Measurements from ENCODE around the gene DCDC1. TPM values are rescaled to one million over a fixed set of nuclear protein-coding genes. Genes with fewer than 3 reads are reported as not detected.

DCDC1 gene
- not detected for total RNA-seq

GRCh38 chr11:31369348-31370329 is at the start of gene DCDC1, which contains the start of gene DNAJC24:
DCDC1 (minus strand) TSS chr11:31369739; CDS start chr11:31328280, 41,459 bp downstream.
DNAJC24 (plus strand) TSS chr11:31369860; CDS start chr11:31370749, 889 bp downstream.
- Histone ChIP-seq H3K9me3 (ENCODE audit: control insufficient read depth in 3 of 3, low read length in 3 of 3) (no peaks in the 10 kb centered on the region), H3K27ac (ENCODE audit: low read depth, low read length) (peak within 1 kb of the TSS; percentile 66), H3K36me3 (ENCODE audit: control insufficient read depth in 3 of 3, insufficient read depth in 3 of 3, low read length in 3 of 3) (peaks cover 0 to 4% (median 0%) of the 10 kb centered on the region in 3 donors), H3K4me1 (ENCODE audit: control insufficient read depth in 3 of 3, insufficient read depth in 3 of 3, low read length in 3 of 3) (peaks cover 6 to 7% (median 7%) of the 10 kb centered on the region in 3 donors), H3K4me3 (ENCODE audit: low read length in 3 of 3) (peak within 1 kb of the TSS; percentile 81 to 97 (median 91)), H3K9ac (ENCODE audit: low read depth in 1 of 3, low read length in 3 of 3) (peak within 1 kb of the TSS; percentile 88 to 93 (median 90)), H3K27me3 (ENCODE audit: control insufficient read depth in 3 of 3, insufficient read depth in 3 of 3, low read length in 3 of 3) (no peaks in the 10 kb centered on the region)

- Histone ChIP-seq H3K9ac (ENCODE audit: low read depth in 1 of 3, low read length in 3 of 3) (no peak overlapping the region), H3K27me3 (ENCODE audit: control insufficient read depth in 3 of 3, insufficient read depth in 3 of 3, low read length in 3 of 3) (no peaks in the 10 kb centered on the region), H3K4me1 (ENCODE audit: control insufficient read depth in 3 of 3, insufficient read depth in 3 of 3, low read length in 3 of 3) (no peaks in the 10 kb centered on the region), H3K36me3 (ENCODE audit: control insufficient read depth in 3 of 3, insufficient read depth in 3 of 3, low read length in 3 of 3) (no peaks in the 10 kb centered on the region), H3K4me3 (ENCODE audit: low read length in 3 of 3) (no peak overlapping the region), H3K27ac (ENCODE audit: low read depth, low read length) (no peak overlapping the region), H3K9me3 (ENCODE audit: control insufficient read depth in 3 of 3, low read length in 3 of 3) (no peaks in the 10 kb centered on the region)
Measured at GRCh38 chr11:31419138-31419537, 49.6 kb upstream of the DCDC1 start.

DNA sequence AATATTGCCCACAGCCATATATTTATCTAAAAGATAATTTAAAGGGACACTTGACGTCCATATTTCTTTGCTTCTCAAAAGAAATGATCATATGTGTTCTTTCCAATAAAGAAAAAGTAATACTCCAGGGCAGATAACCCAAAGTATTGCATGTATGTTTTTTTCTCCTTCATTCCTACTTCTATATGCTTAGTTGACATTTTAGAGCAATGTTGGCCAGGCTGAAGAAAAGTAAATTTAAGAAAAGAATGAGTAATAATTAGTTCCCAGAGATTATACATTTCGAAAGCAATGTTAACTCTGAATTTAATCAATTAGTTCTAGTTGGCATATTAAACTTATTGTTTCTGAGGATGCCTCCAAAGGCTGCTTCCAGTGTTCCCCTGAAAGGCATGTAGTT is 48.3 kb upstream of the DCDC1 start:
- no peak overlapping the region for H3K4me3 ChIP-seq (ENCODE audit: low read length in 3 of 3)
- H3K36me3 ChIP-seq (ENCODE audit: control insufficient read depth in 3 of 3, insufficient read depth in 3 of 3, low read length in 3 of 3) = no peaks in the 10 kb centered on the region
- no peaks in the 10 kb centered on the region for H3K9me3 ChIP-seq (ENCODE audit: control insufficient read depth in 3 of 3, low read length in 3 of 3)
- H3K27ac ChIP-seq (ENCODE audit: low read depth, low read length) = no peak overlapping the region
- H3K9ac ChIP-seq (ENCODE audit: low read depth in 1 of 3, low read length in 3 of 3) = no peak overlapping the region
- no peaks in the 10 kb centered on the region for H3K4me1 ChIP-seq (ENCODE audit: control insufficient read depth in 3 of 3, insufficient read depth in 3 of 3, low read length in 3 of 3)
- no peaks in the 10 kb centered on the region for H3K27me3 ChIP-seq (ENCODE audit: control insufficient read depth in 3 of 3, insufficient read depth in 3 of 3, low read length in 3 of 3)

DNA sequence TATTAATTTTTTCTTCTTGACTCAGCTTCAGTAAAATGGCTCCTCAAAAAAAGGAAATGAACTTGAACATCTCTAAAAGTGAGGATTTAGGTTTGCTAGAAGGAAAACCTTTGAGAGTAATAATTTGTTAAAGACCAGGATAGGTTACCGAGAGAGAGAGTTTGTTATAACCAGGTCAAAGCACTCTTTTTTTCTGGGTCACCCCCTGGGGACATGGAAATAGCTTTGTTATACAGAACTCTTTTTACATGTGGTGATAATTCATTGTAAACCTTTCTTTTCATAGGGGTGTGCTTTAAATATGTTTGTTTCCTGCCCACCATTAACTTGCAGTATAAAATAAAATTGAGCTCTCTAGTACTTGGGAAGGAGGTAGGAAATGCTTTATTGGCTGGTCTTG is 47.8 kb upstream of the DCDC1 start:
- H3K27ac ChIP-seq (ENCODE audit: low read depth, low read length) = no peak overlapping the region
- H3K9ac ChIP-seq (ENCODE audit: low read depth in 1 of 3, low read length in 3 of 3) = no peak overlapping the region
- no peak overlapping the region for H3K4me3 ChIP-seq (ENCODE audit: low read length in 3 of 3)
- no peaks in the 10 kb centered on the region for H3K4me1 ChIP-seq (ENCODE audit: control insufficient read depth in 3 of 3, insufficient read depth in 3 of 3, low read length in 3 of 3)
- H3K27me3 ChIP-seq (ENCODE audit: control insufficient read depth in 3 of 3, insufficient read depth in 3 of 3, low read length in 3 of 3) = no peaks in the 10 kb centered on the region
- no peaks in the 10 kb centered on the region for H3K36me3 ChIP-seq (ENCODE audit: control insufficient read depth in 3 of 3, insufficient read depth in 3 of 3, low read length in 3 of 3)
- no peaks in the 10 kb centered on the region for H3K9me3 ChIP-seq (ENCODE audit: control insufficient read depth in 3 of 3, low read length in 3 of 3)

DNA sequence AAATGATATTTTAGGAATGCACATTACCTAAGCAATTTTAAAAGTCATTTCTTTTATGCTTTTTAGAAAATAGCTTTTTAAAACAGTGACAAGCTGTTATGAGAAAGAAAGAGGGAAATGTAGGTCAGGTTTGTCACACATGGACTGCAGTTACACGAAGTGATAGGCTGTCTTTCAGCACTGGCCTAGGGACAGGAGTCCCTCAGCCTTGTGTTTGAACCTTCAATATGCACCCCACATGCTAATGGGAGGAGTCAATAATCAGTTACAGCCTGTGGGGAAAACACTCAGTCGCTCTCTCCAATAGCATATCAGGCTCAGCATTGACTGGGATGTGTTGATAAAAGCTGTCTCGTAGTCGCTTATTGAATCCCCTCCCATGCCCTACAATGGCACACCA is 45.9 kb upstream of the DCDC1 start:
- Histone ChIP-seq H3K27ac (ENCODE audit: low read depth, low read length) (no peak overlapping the region), H3K36me3 (ENCODE audit: control insufficient read depth in 3 of 3, insufficient read depth in 3 of 3, low read length in 3 of 3) (no peaks in the 10 kb centered on the region), H3K4me1 (ENCODE audit: control insufficient read depth in 3 of 3, insufficient read depth in 3 of 3, low read length in 3 of 3) (no peaks in the 10 kb centered on the region), H3K27me3 (ENCODE audit: control insufficient read depth in 3 of 3, insufficient read depth in 3 of 3, low read length in 3 of 3) (no peaks in the 10 kb centered on the region), H3K9ac (ENCODE audit: low read depth in 1 of 3, low read length in 3 of 3) (no peak overlapping the region), H3K4me3 (ENCODE audit: low read length in 3 of 3) (no peak overlapping the region), H3K9me3 (ENCODE audit: control insufficient read depth in 3 of 3, low read length in 3 of 3) (no peaks in the 10 kb centered on the region)

GRCh38 chr11:31414338-31414737 is 44.8 kb upstream of the DCDC1 start:
- Histone ChIP-seq H3K4me1 (ENCODE audit: control insufficient read depth in 3 of 3, insufficient read depth in 3 of 3, low read length in 3 of 3) (no peaks in the 10 kb centered on the region), H3K9me3 (ENCODE audit: control insufficient read depth in 3 of 3, low read length in 3 of 3) (no peaks in the 10 kb centered on the region), H3K36me3 (ENCODE audit: control insufficient read depth in 3 of 3, insufficient read depth in 3 of 3, low read length in 3 of 3) (no peaks in the 10 kb centered on the region), H3K27ac (ENCODE audit: low read depth, low read length) (no peak overlapping the region), H3K4me3 (ENCODE audit: low read length in 3 of 3) (no peak overlapping the region), H3K27me3 (ENCODE audit: control insufficient read depth in 3 of 3, insufficient read depth in 3 of 3, low read length in 3 of 3) (no peaks in the 10 kb centered on the region), H3K9ac (ENCODE audit: low read depth in 1 of 3, low read length in 3 of 3) (no peak overlapping the region)

DNA sequence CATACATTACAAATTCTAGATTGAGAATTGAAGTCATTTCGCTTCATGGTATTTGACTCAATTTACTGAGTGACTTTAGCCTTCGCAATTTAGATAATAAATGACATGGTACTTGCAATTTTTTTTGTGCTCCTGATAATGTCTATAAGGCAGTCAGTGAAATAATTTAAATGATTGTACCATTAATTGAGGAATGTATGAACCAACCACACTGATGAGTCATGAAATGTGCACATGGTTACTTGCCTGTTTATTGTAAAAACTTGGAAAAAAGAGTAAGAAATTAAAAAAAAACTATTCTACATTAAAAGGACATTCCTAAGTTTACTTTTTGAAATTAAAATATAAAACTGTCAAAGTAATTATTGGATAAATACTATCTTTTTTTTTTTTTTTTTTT is 43.4 kb upstream of the DCDC1 start:
- Histone ChIP-seq H3K27me3 (ENCODE audit: control insufficient read depth in 3 of 3, insufficient read depth in 3 of 3, low read length in 3 of 3) (no peaks in the 10 kb centered on the region), H3K36me3 (ENCODE audit: control insufficient read depth in 3 of 3, insufficient read depth in 3 of 3, low read length in 3 of 3) (no peaks in the 10 kb centered on the region), H3K4me1 (ENCODE audit: control insufficient read depth in 3 of 3, insufficient read depth in 3 of 3, low read length in 3 of 3) (no peaks in the 10 kb centered on the region), H3K4me3 (ENCODE audit: low read length in 3 of 3) (no peak overlapping the region), H3K9me3 (ENCODE audit: control insufficient read depth in 3 of 3, low read length in 3 of 3) (no peaks in the 10 kb centered on the region), H3K9ac (ENCODE audit: low read depth in 1 of 3, low read length in 3 of 3) (no peak overlapping the region), H3K27ac (ENCODE audit: low read depth, low read length) (no peak overlapping the region)

- H3K4me3 ChIP-seq (ENCODE audit: low read length in 3 of 3) = no peak overlapping the region
- H3K9me3 ChIP-seq (ENCODE audit: control insufficient read depth in 3 of 3, low read length in 3 of 3) = no peaks in the 10 kb centered on the region
- no peaks in the 10 kb centered on the region for H3K36me3 ChIP-seq (ENCODE audit: control insufficient read depth in 3 of 3, insufficient read depth in 3 of 3, low read length in 3 of 3)
- H3K27ac ChIP-seq (ENCODE audit: low read depth, low read length) = no peak overlapping the region
- no peak overlapping the region for H3K9ac ChIP-seq (ENCODE audit: low read depth in 1 of 3, low read length in 3 of 3)
- no peaks in the 10 kb centered on the region for H3K4me1 ChIP-seq (ENCODE audit: control insufficient read depth in 3 of 3, insufficient read depth in 3 of 3, low read length in 3 of 3)
- no peaks in the 10 kb centered on the region for H3K27me3 ChIP-seq (ENCODE audit: control insufficient read depth in 3 of 3, insufficient read depth in 3 of 3, low read length in 3 of 3)
Measured at GRCh38 chr11:31408201-31408600, 38.7 kb upstream of the DCDC1 start.

DNA sequence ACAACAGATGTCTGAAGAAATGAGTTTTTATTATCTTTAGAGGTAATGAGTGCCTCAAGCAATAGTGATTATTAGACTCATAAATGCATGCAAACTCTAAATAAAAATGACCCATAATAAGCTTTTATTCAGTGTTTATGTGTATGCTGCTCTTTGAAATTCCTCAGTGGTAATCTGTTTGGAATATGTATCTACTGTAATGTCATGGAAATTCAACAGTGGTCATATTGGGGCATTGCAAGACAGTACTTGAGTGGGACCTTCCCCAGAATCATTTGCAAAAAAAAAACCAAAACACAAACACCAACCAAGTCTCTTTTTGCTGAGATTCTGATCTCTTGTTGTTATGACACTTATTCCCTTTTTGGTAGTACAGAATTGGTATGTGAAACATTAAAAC is 35.1 kb upstream of the DCDC1 start:
- no peak overlapping the region for H3K9ac ChIP-seq (ENCODE audit: low read depth in 1 of 3, low read length in 3 of 3)
- H3K27me3 ChIP-seq (ENCODE audit: control insufficient read depth in 3 of 3, insufficient read depth in 3 of 3, low read length in 3 of 3) = no peaks in the 10 kb centered on the region
- H3K4me3 ChIP-seq (ENCODE audit: low read length in 3 of 3) = no peak overlapping the region
- no peaks in the 10 kb centered on the region for H3K4me1 ChIP-seq (ENCODE audit: control insufficient read depth in 3 of 3, insufficient read depth in 3 of 3, low read length in 3 of 3)
- no peaks in the 10 kb centered on the region for H3K9me3 ChIP-seq (ENCODE audit: control insufficient read depth in 3 of 3, low read length in 3 of 3)
- no peak overlapping the region for H3K27ac ChIP-seq (ENCODE audit: low read depth, low read length)
- H3K36me3 ChIP-seq (ENCODE audit: control insufficient read depth in 3 of 3, insufficient read depth in 3 of 3, low read length in 3 of 3) = no peaks in the 10 kb centered on the region

GRCh38 chr11:31397239-31397834 is 27.8 kb upstream of the DCDC1 start:
- Histone ChIP-seq H3K27me3 (ENCODE audit: control insufficient read depth in 3 of 3, insufficient read depth in 3 of 3, low read length in 3 of 3) (no peaks in the 10 kb centered on the region), H3K4me3 (ENCODE audit: low read length in 3 of 3) (no peak overlapping the region)

More at GRCh38 chr11:31397239-31397834, 27.8 kb upstream of the DCDC1 start:
- Histone ChIP-seq H3K4me1 (ENCODE audit: control insufficient read depth in 3 of 3, insufficient read depth in 3 of 3, low read length in 3 of 3) (no peaks in the 10 kb centered on the region), H3K36me3 (ENCODE audit: control insufficient read depth in 3 of 3, insufficient read depth in 3 of 3, low read length in 3 of 3) (no peaks in the 10 kb centered on the region), H3K27ac (ENCODE audit: low read depth, low read length) (no peak overlapping the region), H3K9me3 (ENCODE audit: control insufficient read depth in 3 of 3, low read length in 3 of 3) (peaks cover 0 to 3% (median 0%) of the 10 kb centered on the region in 3 donors), H3K9ac (ENCODE audit: low read depth in 1 of 3, low read length in 3 of 3) (no peak overlapping the region)

Data from skeletal muscle tissue (tissue), 4 donors.